Type B pancreatic cell (in vitro differentiated cells): ENCODE results near the gene MEN1. TPM values are rescaled to one million over a fixed set of nuclear protein-coding genes. Genes with fewer than 3 reads are reported as not detected.

Experiments used
- DNase-seq: peaks from one replicate; pipeline ENCODE4 v3.0.0; 2021; ENCODE audit warnings: mixed read lengths; ENCODE audit not compliant: unreplicated experiment; ENCODE audit errors: extremely low spot score
- H3K27ac Mint-ChIP-seq: 2 replicates; pipeline ENCODE4 v1.8.0; 2021; ENCODE audit warnings: mild to moderate bottlenecking, mixed read lengths
- H3K27me3 Mint-ChIP-seq: 2 replicates; pipeline ENCODE4 v1.8.0; 2021; ENCODE audit warnings: mixed read lengths
- H3K36me3 Mint-ChIP-seq: 2 replicates; pipeline ENCODE4 v1.8.0; 2021; ENCODE audit warnings: mixed read lengths
- H3K4me1 Mint-ChIP-seq: one replicate; pipeline ENCODE4 v1.8.0; 2021; ENCODE audit warnings: mixed read lengths; ENCODE audit not compliant: unreplicated experiment
- H3K4me3 Mint-ChIP-seq: 2 replicates; pipeline ENCODE4 v1.8.0; 2021; ENCODE audit warnings: mild to moderate bottlenecking, mixed read lengths
- H3K9me3 Mint-ChIP-seq: 2 replicates; pipeline ENCODE4 v1.8.0; 2021; ENCODE audit warnings: mixed read lengths
- CTCF ChIP-seq: fragments of 200-600 bp; sonication (generic); conservative IDR thresholded peaks from 2 replicates; pipeline ENCODE4 v1.5.0; 2021; ENCODE audit warnings: antibody characterized with exemption, mild to moderate bottlenecking
- total RNA-seq: library from RNA; stranded (reverse); gene quantifications from 2 replicates; pipeline ENCODE4 v1.2.1, GENCODE V29; 2021; ENCODE audit warnings: low replicate concordance

MEN1 gene
- total RNA-seq, 1 donor from 2014 or later = 50.6 TPM

GRCh38 chr11:64778473-64779298, 31.7 kb downstream of the MEN1 start, which contains the start of gene SF1:
SF1 (minus strand) TSS chr11:64778542; CDS start chr11:64778392, 150 bp downstream.
- H3K9me3 Mint-ChIP-seq = no peaks in the 10 kb centered on the region
- H3K36me3 Mint-ChIP-seq = peaks cover 32% of the 10 kb centered on the region
- H3K4me1 Mint-ChIP-seq = peaks cover 21% of the 10 kb centered on the region
- TF ChIP-seq CTCF = no peak
- H3K27me3 Mint-ChIP-seq = peaks cover 3% of the 10 kb centered on the region
- DNase-seq = peak; percentile 99
- H3K4me3 Mint-ChIP-seq = peak within 1 kb of the TSS; percentile 97
- peak within 1 kb of the TSS; percentile 98 for H3K27ac Mint-ChIP-seq

GRCh38 chr11:64778223-64778472, 32.2 kb downstream of the MEN1 start:
- H3K27me3 Mint-ChIP-seq = peaks cover 3% of the 10 kb centered on the region
- H3K27ac Mint-ChIP-seq = no peak overlapping the region
- H3K9me3 Mint-ChIP-seq = no peaks in the 10 kb centered on the region
- peak overlapping the region; percentile 92 for H3K4me3 Mint-ChIP-seq
- H3K36me3 Mint-ChIP-seq = peaks cover 36% of the 10 kb centered on the region
- no peak for TF ChIP-seq CTCF
- DNase-seq = no peak
- peaks cover 21% of the 10 kb centered on the region for H3K4me1 Mint-ChIP-seq

DNA sequence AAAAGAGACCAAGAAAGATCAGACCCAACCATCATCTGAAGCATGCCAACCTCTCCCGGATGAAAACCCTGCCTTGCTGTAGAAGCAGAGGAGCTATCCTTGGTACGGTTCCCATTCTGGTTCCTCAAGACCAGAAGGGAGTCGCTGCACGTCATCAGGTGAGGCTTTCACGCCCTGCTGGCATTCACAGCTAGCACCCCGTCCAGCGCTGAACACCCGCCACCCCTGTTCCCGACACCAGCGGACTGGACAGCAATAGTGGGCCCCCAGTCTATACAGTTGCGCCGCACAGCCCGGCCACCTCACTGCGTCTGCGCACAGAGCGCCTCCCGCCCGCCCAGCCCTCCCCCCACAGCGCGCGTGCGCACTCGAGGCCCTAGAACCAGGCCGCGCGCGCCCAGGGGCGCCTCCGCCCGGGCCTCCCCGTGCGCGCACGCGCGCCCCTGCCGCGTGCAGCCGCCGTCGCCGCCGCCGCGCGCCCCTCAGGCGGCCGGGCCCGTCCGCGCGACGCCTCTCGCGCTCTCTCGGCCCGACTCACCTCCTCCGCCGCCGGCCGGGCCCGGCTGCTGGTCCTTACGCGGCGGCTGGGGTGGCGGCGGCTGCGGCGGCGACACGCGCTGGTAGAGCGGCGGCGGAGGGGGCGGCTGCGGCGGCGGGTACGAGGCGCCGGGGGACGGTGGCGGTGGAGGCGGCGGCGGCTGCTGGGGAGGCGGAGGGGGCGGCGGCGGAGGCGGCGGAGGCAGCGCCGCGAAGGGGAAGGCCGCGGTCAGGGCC, 32.7 kb downstream of the MEN1 start:
- no peaks in the 10 kb centered on the region for H3K9me3 Mint-ChIP-seq
- H3K27ac Mint-ChIP-seq = peak overlapping the region; percentile 96
- TF ChIP-seq CTCF = no peak
- peaks cover 21% of the 10 kb centered on the region for H3K4me1 Mint-ChIP-seq
- peak overlapping the region; percentile 97 for H3K4me3 Mint-ChIP-seq
- H3K36me3 Mint-ChIP-seq = peaks cover 39% of the 10 kb centered on the region
- DNase-seq = no peak
- peaks cover 3% of the 10 kb centered on the region for H3K27me3 Mint-ChIP-seq

GRCh38 chr11:64776875-64777274, 33.5 kb downstream of the MEN1 start:
- DNase-seq = no peak
- peaks cover 3% of the 10 kb centered on the region for H3K27me3 Mint-ChIP-seq
- TF ChIP-seq CTCF = no peak
- H3K4me3 Mint-ChIP-seq = peak overlapping the region; percentile 97
- H3K36me3 Mint-ChIP-seq = peaks cover 47% of the 10 kb centered on the region
- H3K9me3 Mint-ChIP-seq = no peaks in the 10 kb centered on the region
- peaks cover 23% of the 10 kb centered on the region for H3K4me1 Mint-ChIP-seq
- peak overlapping the region; percentile 96 for H3K27ac Mint-ChIP-seq

GRCh38 chr11:64776425-64776824, 33.9 kb downstream of the MEN1 start:
- H3K27me3 Mint-ChIP-seq = peaks cover 3% of the 10 kb centered on the region
- H3K36me3 Mint-ChIP-seq = peaks cover 51% of the 10 kb centered on the region
- H3K27ac Mint-ChIP-seq = peak overlapping the region; percentile 96
- H3K4me1 Mint-ChIP-seq = peaks cover 28% of the 10 kb centered on the region
- TF ChIP-seq CTCF = no peak
- DNase-seq = no peak
- peak overlapping the region; percentile 97 for H3K4me3 Mint-ChIP-seq
- H3K9me3 Mint-ChIP-seq = no peaks in the 10 kb centered on the region
